Esophagus squamous epithelium (tissue), 4 donors: Measurements from ENCODE around the gene SLAMF6.

Experiments used
- CTCF ChIP-seq, 6 experiments: fragments of 450-650 bp in 4 of 6; fragments of 200-600 bp in 2 of 6; sonication (generic) in 2 of 6; IDR thresholded peaks; one replicate each; pipeline ENCODE4 v1.5.1; 2016 to 2019; ENCODE audit warnings: antibody characterized with exemption in 6 of 6, mild to moderate bottlenecking in 4 of 6, moderate library complexity in 4 of 6
- POLR2A ChIP-seq, 4 donors: fragments of 450-650 bp; IDR thresholded peaks; one replicate each; pipeline ENCODE4 v1.6.1; 2017; ENCODE audit warnings: antibody characterized with exemption in 4 of 4, mild to moderate bottlenecking in 4 of 4, moderate library complexity in 3 of 4

GRCh38 chr1:160460683-160461287 is 62.3 kb downstream of the SLAMF6 start:
- TF ChIP-seq CTCF (IDR thresholded peaks at IDR 0.05) (no peak), POLR2A (IDR thresholded peaks at IDR 0.05) (no peak)
